Measurements from ENCODE around the gene AGK.
"Not testable (repeated sequence)": the region's sequence is repeated elsewhere in the genome, so short reads cannot be mapped to it uniquely, and the experiment has no call there.

AGK gene

GRCh38 chr7:141679014-141679413, 127.8 kb downstream of the AGK start:
- TF ChIP-seq POLR2AphosphoS5 (IDR thresholded peaks at IDR 0.05; ENCODE audit: low read depth, low read length) = no peak
- no peak for TF ChIP-seq POU2F2 (IDR thresholded peaks at IDR 0.05; ENCODE audit: low read depth, low read length)
- no peak for TF ChIP-seq TAF1 (IDR thresholded peaks at IDR 0.05; ENCODE audit: low read depth, low read length)
- no peak for TF ChIP-seq PAX5 (IDR thresholded peaks at IDR 0.05; ENCODE audit: insufficient read depth, low read length, severe bottlenecking)
- TF ChIP-seq POLR2A (IDR thresholded peaks at IDR 0.05; ENCODE audit: low read depth, low read length) = no peak
- TF ChIP-seq SPI1 (IDR thresholded peaks at IDR 0.05; ENCODE audit: low read depth, low read length) = no peak
- DNase-seq (ENCODE audit: insufficient read length, low spot score) (no peak), FAIRE-seq (no peak)

DNA sequence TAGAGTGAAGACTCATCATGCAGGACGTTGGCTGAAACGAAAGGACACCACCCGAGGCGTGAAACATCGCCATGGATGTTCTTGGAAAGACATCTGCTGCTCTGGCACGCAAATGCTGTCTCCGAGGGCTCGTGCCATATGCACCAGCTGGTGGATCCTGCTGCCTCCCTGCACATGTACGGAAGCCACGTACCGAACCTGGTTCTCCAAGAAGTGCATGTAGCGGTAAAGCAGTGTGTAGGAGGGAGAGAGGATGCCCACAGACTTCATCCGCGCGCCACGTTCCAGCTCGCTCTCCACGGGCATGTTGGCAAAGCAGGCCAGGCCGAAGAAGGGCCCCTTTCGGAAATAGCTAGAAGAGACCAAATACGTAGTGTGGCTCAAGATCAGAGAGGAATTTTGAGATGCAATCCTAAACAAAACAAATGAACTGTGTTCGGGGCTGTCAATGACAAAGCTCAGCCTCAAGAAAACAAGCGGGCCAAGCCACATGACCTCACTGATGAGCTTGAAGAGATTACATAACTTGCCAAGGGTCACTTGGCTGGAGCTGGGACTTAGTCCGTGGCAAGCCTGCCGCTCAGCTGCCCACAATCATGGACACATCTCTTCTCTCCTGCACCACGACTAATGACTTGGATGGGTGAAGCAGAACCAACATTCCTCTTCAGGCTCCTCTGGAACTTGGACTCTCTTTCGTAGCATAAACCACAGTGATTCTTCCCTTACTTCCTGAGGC, 134.2 kb downstream of the AGK start:
- TF ChIP-seq SPI1 (IDR thresholded peaks at IDR 0.05; ENCODE audit: low read depth, low read length) = no peak
- no peak for TF ChIP-seq TAF1 (IDR thresholded peaks at IDR 0.05; ENCODE audit: low read depth, low read length)
- no peak for TF ChIP-seq PAX5 (IDR thresholded peaks at IDR 0.05; ENCODE audit: insufficient read depth, low read length, severe bottlenecking)
- TF ChIP-seq POLR2A (IDR thresholded peaks at IDR 0.05; ENCODE audit: low read depth, low read length) = no peak
- no peak for TF ChIP-seq POU2F2 (IDR thresholded peaks at IDR 0.05; ENCODE audit: low read depth, low read length)
- TF ChIP-seq POLR2AphosphoS5 (IDR thresholded peaks at IDR 0.05; ENCODE audit: low read depth, low read length) = no peak
- DNase-seq (ENCODE audit: insufficient read length, low spot score) = no peak
- no peak for FAIRE-seq

DNA sequence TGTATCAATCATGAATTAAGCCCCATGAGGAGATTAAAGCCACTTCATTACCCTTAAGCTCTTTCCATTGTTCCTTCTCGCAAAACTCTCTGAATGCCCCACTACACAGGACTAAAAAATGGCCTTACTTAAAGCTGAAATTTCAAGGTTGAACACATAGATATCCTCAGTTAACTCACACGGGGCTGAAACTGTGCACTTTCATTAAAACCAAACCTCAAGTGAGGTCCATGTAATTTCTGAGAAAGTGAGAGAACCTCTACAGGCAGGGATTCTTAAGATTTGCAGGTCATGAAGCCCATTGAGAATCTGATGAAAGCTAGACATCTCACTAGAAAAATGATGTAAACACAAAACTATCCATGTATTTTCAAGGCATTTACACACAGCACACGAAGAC, 134.9 kb downstream of the AGK start:
- TF ChIP-seq POLR2A (IDR thresholded peaks at IDR 0.05; ENCODE audit: low read depth, low read length) (no peak), SPI1 (IDR thresholded peaks at IDR 0.05; ENCODE audit: low read depth, low read length) (no peak), TAF1 (IDR thresholded peaks at IDR 0.05; ENCODE audit: low read depth, low read length) (no peak), POU2F2 (IDR thresholded peaks at IDR 0.05; ENCODE audit: low read depth, low read length) (no peak), PAX5 (IDR thresholded peaks at IDR 0.05; ENCODE audit: insufficient read depth, low read length, severe bottlenecking) (no peak), POLR2AphosphoS5 (IDR thresholded peaks at IDR 0.05; ENCODE audit: low read depth, low read length) (no peak)
- FAIRE-seq (no peak), DNase-seq (ENCODE audit: insufficient read length, low spot score) (no peak)

DNA sequence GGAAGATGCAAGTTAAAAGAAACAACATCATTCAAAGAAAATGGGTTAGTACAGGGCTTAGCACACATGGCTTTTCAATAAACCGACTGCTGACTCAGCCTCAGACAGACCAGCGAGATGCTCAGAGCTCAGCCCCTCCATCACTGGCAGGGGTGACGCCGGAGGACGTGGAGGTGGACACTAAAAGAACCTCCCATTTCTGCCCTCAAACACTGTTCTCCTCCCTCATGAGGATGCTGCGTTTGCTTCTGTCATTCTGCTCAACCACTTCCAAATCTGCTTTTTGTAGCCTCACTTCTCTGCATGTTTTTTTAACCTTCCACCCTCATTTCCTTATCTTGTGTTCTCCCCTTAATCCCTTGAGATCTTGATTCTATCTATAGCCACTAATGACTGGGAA, 135.5 kb downstream of the AGK start:
- no peak for FAIRE-seq
- TF ChIP-seq TAF1 (IDR thresholded peaks at IDR 0.05; ENCODE audit: low read depth, low read length) = no peak
- TF ChIP-seq PAX5 (IDR thresholded peaks at IDR 0.05; ENCODE audit: insufficient read depth, low read length, severe bottlenecking) = no peak
- no peak for TF ChIP-seq SPI1 (IDR thresholded peaks at IDR 0.05; ENCODE audit: low read depth, low read length)
- no peak for TF ChIP-seq POLR2AphosphoS5 (IDR thresholded peaks at IDR 0.05; ENCODE audit: low read depth, low read length)
- no peak for TF ChIP-seq POLR2A (IDR thresholded peaks at IDR 0.05; ENCODE audit: low read depth, low read length)
- TF ChIP-seq POU2F2 (IDR thresholded peaks at IDR 0.05; ENCODE audit: low read depth, low read length) = no peak
- no peak for DNase-seq (ENCODE audit: insufficient read length, low spot score)

GRCh38 chr7:141688043-141688442, 136.8 kb downstream of the AGK start:
- DNase-seq (ENCODE audit: insufficient read length, low spot score) (no peak), FAIRE-seq (no peak)
- TF ChIP-seq POLR2A (IDR thresholded peaks at IDR 0.05; ENCODE audit: low read depth, low read length) = no peak
- no peak for TF ChIP-seq PAX5 (IDR thresholded peaks at IDR 0.05; ENCODE audit: insufficient read depth, low read length, severe bottlenecking)
- no peak for TF ChIP-seq POLR2AphosphoS5 (IDR thresholded peaks at IDR 0.05; ENCODE audit: low read depth, low read length)
- TF ChIP-seq SPI1 (IDR thresholded peaks at IDR 0.05; ENCODE audit: low read depth, low read length) = no peak
- no peak for TF ChIP-seq POU2F2 (IDR thresholded peaks at IDR 0.05; ENCODE audit: low read depth, low read length)
- no peak for TF ChIP-seq TAF1 (IDR thresholded peaks at IDR 0.05; ENCODE audit: low read depth, low read length)

GRCh38 chr7:141689072-141689825, 138.0 kb downstream of the AGK start:
- FAIRE-seq = not testable (repeated sequence)

DNA sequence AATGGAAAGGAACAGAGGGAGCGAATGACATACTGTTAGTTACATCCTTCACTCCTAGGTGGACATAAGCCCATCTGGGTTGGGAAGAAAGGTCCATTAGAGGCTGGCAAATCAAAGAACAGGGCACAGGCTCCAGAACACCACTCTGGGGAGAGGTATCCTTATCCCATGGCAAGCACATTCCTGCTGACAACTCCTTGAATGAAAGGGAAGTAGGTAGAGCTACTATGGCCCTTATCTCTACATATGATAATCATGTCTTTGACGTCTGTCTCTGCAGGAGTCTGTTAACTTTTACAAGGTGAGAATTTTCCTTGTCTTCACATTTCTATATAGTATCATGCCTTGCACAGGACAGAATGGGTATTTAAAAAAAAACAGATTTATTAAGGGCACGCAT, 140.3 kb downstream of the AGK start:
- FAIRE-seq (no peak), DNase-seq (ENCODE audit: insufficient read length, low spot score) (no peak)
- TF ChIP-seq POLR2A (IDR thresholded peaks at IDR 0.05; ENCODE audit: low read depth, low read length) (no peak), SPI1 (IDR thresholded peaks at IDR 0.05; ENCODE audit: low read depth, low read length) (no peak), TAF1 (IDR thresholded peaks at IDR 0.05; ENCODE audit: low read depth, low read length) (no peak), POU2F2 (IDR thresholded peaks at IDR 0.05; ENCODE audit: low read depth, low read length) (no peak), POLR2AphosphoS5 (IDR thresholded peaks at IDR 0.05; ENCODE audit: low read depth, low read length) (no peak), PAX5 (IDR thresholded peaks at IDR 0.05; ENCODE audit: insufficient read depth, low read length, severe bottlenecking) (no peak)

More at GRCh38 chr7:141689072-141689825, 138.0 kb downstream of the AGK start:
- DNase-seq (ENCODE audit: insufficient read length, low spot score) = not testable (repeated sequence)

- TF ChIP-seq TAF1 (IDR thresholded peaks at IDR 0.05; ENCODE audit: low read depth, low read length) = no peak
- TF ChIP-seq POU2F2 (IDR thresholded peaks at IDR 0.05; ENCODE audit: low read depth, low read length) = no peak
- no peak for TF ChIP-seq POLR2A (IDR thresholded peaks at IDR 0.05; ENCODE audit: low read depth, low read length)
- TF ChIP-seq SPI1 (IDR thresholded peaks at IDR 0.05; ENCODE audit: low read depth, low read length) = no peak
- TF ChIP-seq POLR2AphosphoS5 (IDR thresholded peaks at IDR 0.05; ENCODE audit: low read depth, low read length) = no peak
- no peak for TF ChIP-seq PAX5 (IDR thresholded peaks at IDR 0.05; ENCODE audit: insufficient read depth, low read length, severe bottlenecking)
- DNase-seq (ENCODE audit: insufficient read length, low spot score) (no peak), FAIRE-seq (no peak)
Observed at GRCh38 chr7:141691961-141692360, 140.8 kb downstream of the AGK start.

DNA sequence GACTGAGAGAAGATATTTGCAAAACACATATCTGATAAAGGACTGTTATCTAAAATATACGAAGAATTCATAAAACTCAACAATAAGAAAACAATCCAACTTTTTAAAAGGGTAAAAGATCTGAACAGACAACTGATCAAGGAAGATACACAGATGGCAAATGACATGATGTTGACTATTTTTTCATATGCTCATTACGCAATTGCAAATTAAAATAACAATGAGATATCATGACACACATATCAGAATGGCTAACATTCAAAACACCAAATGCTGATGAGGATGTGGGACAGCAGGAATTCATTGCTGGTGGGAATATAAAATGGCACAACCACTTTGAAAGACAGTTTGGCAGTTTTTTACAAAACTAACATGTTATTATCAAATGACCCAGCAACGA, 141.9 kb downstream of the AGK start:
- TF ChIP-seq POLR2A (IDR thresholded peaks at IDR 0.05; ENCODE audit: low read depth, low read length) (no peak), SPI1 (IDR thresholded peaks at IDR 0.05; ENCODE audit: low read depth, low read length) (no peak), PAX5 (IDR thresholded peaks at IDR 0.05; ENCODE audit: insufficient read depth, low read length, severe bottlenecking) (no peak), TAF1 (IDR thresholded peaks at IDR 0.05; ENCODE audit: low read depth, low read length) (no peak), POLR2AphosphoS5 (IDR thresholded peaks at IDR 0.05; ENCODE audit: low read depth, low read length) (no peak), POU2F2 (IDR thresholded peaks at IDR 0.05; ENCODE audit: low read depth, low read length) (no peak)
- FAIRE-seq = no peak
- no peak for DNase-seq (ENCODE audit: insufficient read length, low spot score)

Measured in GM12891 (cell line).